ENCODE results near the gene ACVR2B. TPM values are rescaled to one million over a fixed set of nuclear protein-coding genes. Genes with fewer than 3 reads are reported as not detected.
A peak's percentile ranks its signal among the peaks of the same experiment; 100 is the strongest.

The ACVR2B gene
- total RNA-seq, 1 experiment from 2014 or later: 18.3 TPM

GRCh38 chr3:38526792-38527191 is 73.1 kb downstream of the ACVR2B start:
- ChIA-PET RAD21 (ENCODE audit: low non-redundant PET in 1 of 2, low total read pairs in 2 of 2, uncharacterized antibody in 2 of 2, unreplicated experiment in 2 of 2) (no interaction called here), CTCF (no interaction called here), POLR2A (no interaction called here)
- H3K36me3 ChIP-seq (ENCODE audit: control insufficient read depth in 1 of 2, insufficient read depth in 2 of 2, low read length in 2 of 2): peaks cover 6 to 13% of the 10 kb centered on the region in 2 experiments; a peak in 2 of 4 replicates
- ATAC-seq (no peak), DNase-seq (ENCODE audit: low read depth, low spot score) (no peak)
- H3K4me2 ChIP-seq (ENCODE audit: low read length): no peak overlapping the region
- H3K27me3 ChIP-seq (ENCODE audit: insufficient read depth, low read length): no peaks in the 10 kb centered on the region
- intact Hi-C loops (cut with micrococcal nuclease): loop anchor here (10.0 kb wide), 1 partner anchor 478 kb away; no protein-coding TSS in a partner anchor
- no peak overlapping the region for H3K4me3 ChIP-seq (replicated peaks in 1 of 2; ENCODE audit: low read depth in 1 of 2, low read length in 2 of 2)
- H3K9ac ChIP-seq (ENCODE audit: low read length): no peak overlapping the region
- no peaks in the 10 kb centered on the region for H3K4me1 ChIP-seq (ENCODE audit: control insufficient read depth in 1 of 2, insufficient read depth in 2 of 2, low read length in 2 of 2)
- no TSS peak for BruUV-seq (replicated peaks)
- H4K20me1 ChIP-seq (ENCODE audit: insufficient read depth): no peaks in the 10 kb centered on the region
- no peak for TF ChIP-seq RAD21 (IDR thresholded peaks at IDR 0.05; ENCODE audit: low read depth)
- no peak for TF ChIP-seq TCF7L2 (IDR thresholded peaks at IDR 0.05; ENCODE audit: borderline replicate concordance, extremely low read depth, insufficient read depth, insufficient read length)
- H3K9me3 ChIP-seq (ENCODE audit: control insufficient read depth in 1 of 2, insufficient read depth in 1 of 2, low read depth in 1 of 2, low read length in 2 of 2): no peaks in the 10 kb centered on the region
- H3K79me2 ChIP-seq (ENCODE audit: insufficient read depth, low read length): no peaks in the 10 kb centered on the region
- H3K9me2 ChIP-seq (ENCODE audit: insufficient read depth): no peaks in the 10 kb centered on the region
- no peak overlapping the region for H2AFZ ChIP-seq (ENCODE audit: low read depth, low read length, poor library complexity, severe bottlenecking)
- no peak overlapping the region for H3K27ac ChIP-seq (ENCODE audit: low read depth, low read length)

- ChIA-PET CTCF (no interaction called here), POLR2A (no interaction called here), RAD21 (ENCODE audit: low non-redundant PET in 1 of 2, low total read pairs in 2 of 2, uncharacterized antibody in 2 of 2, unreplicated experiment in 2 of 2) (no interaction called here)
- DNase-seq (ENCODE audit: low read depth, low spot score) (no peak), ATAC-seq (peak; percentile 78)
- intact Hi-C loops (cut with micrococcal nuclease): loop anchor here (10.0 kb wide), 1 partner anchor 476 kb away; no protein-coding TSS in a partner anchor
- no peak overlapping the region for H3K4me2 ChIP-seq (ENCODE audit: low read length)
- H3K9me2 ChIP-seq (ENCODE audit: insufficient read depth): no peaks in the 10 kb centered on the region
- TF ChIP-seq EZH2 (IDR thresholded peaks at IDR 0.05): no peak
- TF ChIP-seq ZFX (IDR thresholded peaks at IDR 0.05): no peak
- TF ChIP-seq SIN3A (IDR thresholded peaks at IDR 0.05; ENCODE audit: low read depth): no peak
- TF ChIP-seq EGR1 (IDR thresholded peaks at IDR 0.05; ENCODE audit: low read depth): no peak
- no peak for TF ChIP-seq POLR2AphosphoS5 (IDR thresholded peaks at IDR 0.05; ENCODE audit: low read depth, low read length)
- TF ChIP-seq RAD21 (IDR thresholded peaks at IDR 0.05; ENCODE audit: low read depth): peak; percentile 37
- no peak for TF ChIP-seq EZH2phosphoT487 (IDR thresholded peaks at IDR 0.05; ENCODE audit: borderline replicate concordance)
- TF ChIP-seq YY1 (IDR thresholded peaks at IDR 0.05; ENCODE audit: extremely low read depth, insufficient replicate concordance, low read depth, low read length): no peak
- no peak for TF ChIP-seq SP1 (IDR thresholded peaks at IDR 0.05; ENCODE audit: low read depth)
- peak; percentile 9 to 28 (median 16); a peak in 3 of 6 replicates for TF ChIP-seq CTCF (IDR thresholded peaks at IDR 0.05 in 2 of 3, conservative IDR thresholded peaks at IDR 0.05 in 1 of 3; ENCODE audit: borderline replicate concordance in 1 of 3, insufficient read depth in 1 of 3, low read depth in 2 of 3, low read length in 2 of 3)
- no peaks in the 10 kb centered on the region for H3K4me1 ChIP-seq (ENCODE audit: control insufficient read depth in 1 of 2, insufficient read depth in 2 of 2, low read length in 2 of 2)
- BruUV-seq (replicated peaks): no TSS peak
- no peaks in the 10 kb centered on the region for H4K20me1 ChIP-seq (ENCODE audit: insufficient read depth)
- H3K9me3 ChIP-seq (ENCODE audit: control insufficient read depth in 1 of 2, insufficient read depth in 1 of 2, low read depth in 1 of 2, low read length in 2 of 2): no peaks in the 10 kb centered on the region
- H2AFZ ChIP-seq (ENCODE audit: low read depth, low read length, poor library complexity, severe bottlenecking): no peak overlapping the region
- H3K4me3 ChIP-seq (replicated peaks in 1 of 2; ENCODE audit: low read depth in 1 of 2, low read length in 2 of 2): no peak overlapping the region
- no peak overlapping the region for H3K9ac ChIP-seq (ENCODE audit: low read length)
- no peaks in the 10 kb centered on the region for H3K27me3 ChIP-seq (ENCODE audit: insufficient read depth, low read length)
- no peak overlapping the region for H3K27ac ChIP-seq (ENCODE audit: low read depth, low read length)
- H3K79me2 ChIP-seq (ENCODE audit: insufficient read depth, low read length): no peaks in the 10 kb centered on the region
- peaks cover 6 to 13% of the 10 kb centered on the region in 2 experiments; a peak in 2 of 4 replicates for H3K36me3 ChIP-seq (ENCODE audit: control insufficient read depth in 1 of 2, insufficient read depth in 2 of 2, low read length in 2 of 2)
These were observed 74.8 kb downstream of the ACVR2B start for GRCh38 chr3:38528457-38528856.
